Smooth muscle cell (in vitro differentiated cells): ENCODE data around the gene RNASET2. TPM values are rescaled to one million over a fixed set of nuclear protein-coding genes. Genes with fewer than 3 reads are reported as not detected.

ENCODE experiments used
- DNase-seq: peaks from one replicate; lab custom pipeline; 2025; ENCODE audit not compliant: unreplicated experiment; lab: John Stamatoyannopoulos, UW
- H2AFZ ChIP-seq: fragments of 200-600 bp; sonication (generic); 2 replicates; pipeline ENCODE4 v1.6.0; 2016; ENCODE audit warnings: antibody characterized with exemption, low read depth, mild to moderate bottlenecking
- H3F3A ChIP-seq: fragments of 200-600 bp; sonication (generic); 2 replicates; pipeline ENCODE4 v1.6.0; 2017; ENCODE audit warnings: antibody characterized with exemption, low read depth
- H3K27ac ChIP-seq: fragments of 200-600 bp; sonication (generic); 2 replicates; pipeline ENCODE4 v1.5.1; 2016; ENCODE audit warnings: low read depth, mild to moderate bottlenecking
- H3K27me3 ChIP-seq: fragments of 200-600 bp; sonication (generic); 2 replicates; pipeline ENCODE4 v1.6.1; 2016; ENCODE audit warnings: low read depth, mild to moderate bottlenecking
- H3K36me3 ChIP-seq: fragments of 200-600 bp; sonication (generic); 2 replicates; pipeline ENCODE4 v1.5.1; 2016; ENCODE audit warnings: low read depth
- H3K4me1 ChIP-seq: fragments of 200-600 bp; sonication (generic); 2 replicates; pipeline ENCODE4 v1.5.1; 2016; ENCODE audit warnings: low read depth
- H3K4me2 ChIP-seq: fragments of 200-600 bp; sonication (generic); 2 replicates; pipeline ENCODE4 v1.6.0; 2016; ENCODE audit warnings: mild to moderate bottlenecking
- H3K4me3 ChIP-seq: fragments of 200-600 bp; sonication (generic); 2 replicates; pipeline ENCODE4 v1.5.1; 2016; ENCODE audit warnings: mild to moderate bottlenecking
- H3K79me2 ChIP-seq: fragments of 200-600 bp; sonication (generic); 2 replicates; pipeline ENCODE4 v1.6.0; 2016; ENCODE audit warnings: low read depth, mild to moderate bottlenecking
- H3K9ac ChIP-seq: fragments of 200-600 bp; sonication (generic); 2 replicates; pipeline ENCODE4 v1.6.0; 2016; ENCODE audit warnings: low read depth
- H3K9me3 ChIP-seq: fragments of 200-600 bp; sonication (generic); replicated peaks from 2 replicates; pipeline ENCODE4 v1.5.1; 2016; ENCODE audit warnings: low read depth
- H4K20me1 ChIP-seq: fragments of 200-600 bp; sonication (generic); 2 replicates; pipeline ENCODE4 v1.6.0; 2016; ENCODE audit warnings: low read depth
- CTCF ChIP-seq: fragments of 200-600 bp; sonication (generic); IDR thresholded peaks from 2 replicates; pipeline ENCODE4 v1.5.1; 2017; ENCODE audit warnings: borderline replicate concordance, mild to moderate bottlenecking, antibody characterized with exemption; ENCODE audit not compliant: insufficient read depth, poor library complexity, severe bottlenecking
- WGBS: methylation state at CpG from one replicate; pipeline ENCODE4 v1.1.7; 2016; ENCODE audit warnings: low lambda C conversion rate; 5-methylcytosine and 5-hydroxymethylcytosine counted together
- polyA plus RNA-seq: library from polyadenylated mRNA; unstranded; fragments of >200 nt; fragmentation: Nextera tagmentation; extraction: Ambion mirVana; gene quantifications from 2 replicates; pipeline ENCODE4 v1.2.1, GENCODE V29; 2016
- total RNA-seq: library from RNA; depleted of rRNA; stranded (reverse); fragments of >200 nt; gene quantifications from 2 replicates; pipeline ENCODE4 v1.2.3, GENCODE V29; 2014

Gene RNASET2
- total and polyA plus RNA-seq, 2 experiments from 2014 or later, result 20.6 to 29.3 TPM

DNA sequence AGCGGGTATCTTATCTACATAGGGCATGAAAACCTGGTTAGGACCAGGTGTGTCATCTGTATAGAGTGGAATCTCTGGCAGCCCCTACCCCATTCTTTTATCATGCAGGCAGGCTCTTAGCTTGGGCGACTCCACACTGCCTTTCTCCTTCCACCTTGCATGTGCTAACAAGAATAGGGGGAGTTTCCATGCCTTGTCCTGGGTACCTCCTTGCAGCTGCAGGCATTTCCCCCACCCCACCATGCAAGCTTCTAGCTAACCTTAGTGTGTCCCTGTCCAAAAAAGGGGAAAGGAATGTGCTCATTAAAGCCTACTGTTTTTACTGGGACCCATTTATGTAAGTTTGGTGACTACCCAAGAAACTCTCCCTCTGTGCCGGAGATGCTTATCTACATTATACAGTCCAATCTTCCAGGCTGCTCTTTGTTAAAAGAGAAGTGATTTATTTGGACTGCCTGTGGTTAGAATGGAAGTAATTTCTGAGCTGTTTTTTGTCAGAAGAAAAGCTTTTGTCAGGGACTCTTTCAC is 32.4 kb upstream of the RNASET2 start:
- H3K4me3 ChIP-seq, result no peak overlapping the region
- no peaks in the 10 kb centered on the region for H4K20me1 ChIP-seq
- no peaks in the 10 kb centered on the region for H3K27me3 ChIP-seq
- DNase-seq, result no peak
- H3K4me1 ChIP-seq, result no peaks in the 10 kb centered on the region
- no peaks in the 10 kb centered on the region for H3K36me3 ChIP-seq
- no peak overlapping the region for H3K9ac ChIP-seq
- no peaks in the 10 kb centered on the region for H3F3A ChIP-seq
- no peak overlapping the region for H3K27ac ChIP-seq
- H2AFZ ChIP-seq, result no peak overlapping the region
- WGBS, result 59% methylated on average over 3 of the region's 3 CpGs
- TF ChIP-seq CTCF, result no peak
- no peaks in the 10 kb centered on the region for H3K9me3 ChIP-seq
- H3K4me2 ChIP-seq, result no peak overlapping the region
- H3K79me2 ChIP-seq, result no peaks in the 10 kb centered on the region

DNA sequence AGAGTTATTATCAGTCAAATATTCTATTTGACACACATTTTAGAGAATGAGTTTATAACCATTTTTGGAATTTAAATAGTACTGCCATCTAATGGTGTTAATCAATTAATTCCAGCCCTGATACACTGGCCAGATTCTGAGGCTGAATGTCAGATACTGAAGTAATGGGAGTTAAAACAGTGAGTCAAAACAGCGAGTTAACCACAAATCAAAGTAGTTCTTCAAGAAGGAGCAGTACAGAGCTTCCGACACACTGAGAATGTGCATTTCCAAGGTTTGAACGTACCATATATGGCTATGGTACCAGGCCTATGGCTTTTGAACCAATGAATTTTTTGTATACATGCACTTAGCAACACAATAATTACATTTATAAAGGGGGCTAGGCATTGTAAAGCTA is 31.6 kb upstream of the RNASET2 start:
- TF ChIP-seq CTCF, result no peak
- H3K9me3 ChIP-seq, result no peaks in the 10 kb centered on the region
- H3K27me3 ChIP-seq, result no peaks in the 10 kb centered on the region
- 61% methylated on average over 3 of the region's 3 CpGs for WGBS
- no peaks in the 10 kb centered on the region for H3F3A ChIP-seq
- no peak overlapping the region for H3K9ac ChIP-seq
- no peak overlapping the region for H2AFZ ChIP-seq
- H3K27ac ChIP-seq, result no peak overlapping the region
- no peaks in the 10 kb centered on the region for H3K4me1 ChIP-seq
- H4K20me1 ChIP-seq, result no peaks in the 10 kb centered on the region
- H3K4me2 ChIP-seq, result no peak overlapping the region
- no peak overlapping the region for H3K4me3 ChIP-seq
- H3K79me2 ChIP-seq, result no peaks in the 10 kb centered on the region
- no peaks in the 10 kb centered on the region for H3K36me3 ChIP-seq
- DNase-seq, result no peak

DNA sequence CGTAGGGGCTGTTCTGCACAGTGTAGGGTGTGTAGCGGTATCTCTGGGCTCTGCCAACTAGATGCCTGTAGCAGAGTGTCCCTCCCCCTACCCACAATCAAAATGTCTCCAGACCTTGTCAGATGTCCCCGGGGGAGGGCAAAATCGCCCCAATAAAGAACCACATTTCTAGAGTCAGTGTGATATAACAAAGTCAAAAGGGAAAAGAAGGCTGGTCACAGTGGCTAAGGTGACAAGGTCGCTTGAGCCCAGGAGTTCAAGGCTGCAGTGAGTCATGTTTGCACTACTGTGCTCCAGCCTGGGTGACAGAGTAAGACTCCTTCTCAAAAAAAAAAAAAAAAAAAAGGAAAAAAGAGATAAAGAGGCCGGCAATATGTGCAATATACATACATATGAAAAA is 31.1 kb upstream of the RNASET2 start:
- no peaks in the 10 kb centered on the region for H4K20me1 ChIP-seq

More for the DNA sequence above, 31.1 kb upstream of the RNASET2 start:
- no peak for DNase-seq
- no peaks in the 10 kb centered on the region for H3K9me3 ChIP-seq
- H3K4me1 ChIP-seq, result no peaks in the 10 kb centered on the region
- H3F3A ChIP-seq, result no peaks in the 10 kb centered on the region
- no peak overlapping the region for H3K4me3 ChIP-seq
- H3K27ac ChIP-seq, result no peak overlapping the region
- H2AFZ ChIP-seq, result no peak overlapping the region
- WGBS, result 59% methylated on average over 6 of the region's 6 CpGs
- H3K79me2 ChIP-seq, result no peaks in the 10 kb centered on the region
- no peak for TF ChIP-seq CTCF
- no peak overlapping the region for H3K4me2 ChIP-seq
- H3K27me3 ChIP-seq, result no peaks in the 10 kb centered on the region
- H3K36me3 ChIP-seq, result no peaks in the 10 kb centered on the region
- no peak overlapping the region for H3K9ac ChIP-seq
